ENCODE data around the gene MAGI2. TPM values are rescaled to one million over a fixed set of nuclear protein-coding genes. Genes with fewer than 3 reads are reported as not detected.
"Not testable (repeated sequence)": the region's sequence is repeated elsewhere in the genome, so short reads cannot be mapped to it uniquely, and the experiment has no call there.

The MAGI2 gene
- total and polyA plus RNA-seq, 2 experiments from 2014 or later: 3.5 to 4.1 TPM

- Histone ChIP-seq H3K4me1 (ENCODE audit: insufficient read depth) (0 out of 2 replicates have a peak, but pooled peaks cover 3% of the 10 kb centered on the region), H3K4me2 (ENCODE audit: unreplicated experiment) (no peak overlapping the region)
- WGBS, 2 experiments (ENCODE audit: low coverage in 1 of 2, low lambda C conversion rate in 2 of 2, missing lambda C conversion rate in 2 of 2): 72 to 76% methylated on average over 3 of the region's 3 CpGs
Measured at GRCh38 chr7:79035858-79036257, 417.6 kb downstream of the MAGI2 start.

GRCh38 chr7:79034730-79035129, 418.7 kb downstream of the MAGI2 start:
- no peak for TF ChIP-seq EZH2phosphoT487 (IDR thresholded peaks at IDR 0.05; ENCODE audit: insufficient read depth, low read depth)
- no peak for TF ChIP-seq EZH2 (IDR thresholded peaks at IDR 0.05; ENCODE audit: insufficient read depth, poor library complexity, severe bottlenecking)
- H3K4me2 ChIP-seq (ENCODE audit: unreplicated experiment): no peak overlapping the region
- H2AFZ ChIP-seq: no peak overlapping the region
- H3K9me3 ChIP-seq (ENCODE audit: low read depth): no peaks in the 10 kb centered on the region
- H3K9ac ChIP-seq: no peak overlapping the region
- H3K27me3 ChIP-seq (replicated peaks; ENCODE audit: insufficient read depth): no peaks in the 10 kb centered on the region
- H3K27ac ChIP-seq: no peak overlapping the region
- H3K9me2 ChIP-seq (ENCODE audit: insufficient read depth): no peaks in the 10 kb centered on the region
- H3K4me3 ChIP-seq: no peak overlapping the region
- no peaks in the 10 kb centered on the region for H3F3A ChIP-seq (ENCODE audit: insufficient read depth)
- H4K20me1 ChIP-seq (ENCODE audit: insufficient read depth): no peaks in the 10 kb centered on the region
- WGBS, 2 experiments (ENCODE audit: low coverage in 1 of 2, low lambda C conversion rate in 2 of 2, missing lambda C conversion rate in 2 of 2): 55 to 58% methylated on average over 5 of the region's 5 CpGs
- 0 out of 2 replicates have a peak, but pooled peaks cover 3% of the 10 kb centered on the region for H3K4me1 ChIP-seq (ENCODE audit: insufficient read depth)
- DNase-seq: no peak
- H3K79me2 ChIP-seq (ENCODE audit: insufficient read depth): no peaks in the 10 kb centered on the region
- in situ Hi-C loops (cut with MboI): no loop called here
- no peaks in the 10 kb centered on the region for H3K36me3 ChIP-seq (ENCODE audit: low read depth)

More at GRCh38 chr7:79035858-79036257, 417.6 kb downstream of the MAGI2 start:
- no peaks in the 10 kb centered on the region for H4K20me1 ChIP-seq (ENCODE audit: insufficient read depth)
- no peak overlapping the region for H3K27ac ChIP-seq
- H2AFZ ChIP-seq: no peak overlapping the region
- DNase-seq: no peak
- no peaks in the 10 kb centered on the region for H3K9me3 ChIP-seq (ENCODE audit: low read depth)
- H3K4me3 ChIP-seq: no peak overlapping the region
- H3K36me3 ChIP-seq (ENCODE audit: low read depth): no peaks in the 10 kb centered on the region
- no peaks in the 10 kb centered on the region for H3F3A ChIP-seq (ENCODE audit: insufficient read depth)
- in situ Hi-C loops (cut with MboI): no loop called here
- no peaks in the 10 kb centered on the region for H3K9me2 ChIP-seq (ENCODE audit: insufficient read depth)
- no peak overlapping the region for H3K9ac ChIP-seq
- H3K27me3 ChIP-seq (replicated peaks; ENCODE audit: insufficient read depth): no peaks in the 10 kb centered on the region
- no peaks in the 10 kb centered on the region for H3K79me2 ChIP-seq (ENCODE audit: insufficient read depth)
- TF ChIP-seq EZH2 (IDR thresholded peaks at IDR 0.05; ENCODE audit: insufficient read depth, poor library complexity, severe bottlenecking): no peak

GRCh38 chr7:79019711-79020110, 433.8 kb downstream of the MAGI2 start:
- H3F3A ChIP-seq (ENCODE audit: insufficient read depth); H3K36me3 ChIP-seq (ENCODE audit: low read depth); DNase-seq; H2AFZ ChIP-seq; H3K79me2 ChIP-seq (ENCODE audit: insufficient read depth); H4K20me1 ChIP-seq (ENCODE audit: insufficient read depth); H3K27me3 ChIP-seq (replicated peaks; ENCODE audit: insufficient read depth); H3K9ac ChIP-seq; H3K4me1 ChIP-seq (ENCODE audit: insufficient read depth); H3K9me2 ChIP-seq (ENCODE audit: insufficient read depth); H3K4me3 ChIP-seq; in situ Hi-C loops (cut with MboI); H3K9me3 ChIP-seq (ENCODE audit: low read depth); H3K4me2 ChIP-seq (ENCODE audit: unreplicated experiment); H3K27ac ChIP-seq: not testable (repeated sequence)
- 79 to 81% methylated on average over 2 of the region's 2 CpGs for WGBS, 2 experiments (ENCODE audit: low coverage in 1 of 2, low lambda C conversion rate in 2 of 2, missing lambda C conversion rate in 2 of 2)

- Histone ChIP-seq H3K4me1 (ENCODE audit: insufficient read depth) (no peaks in the 10 kb centered on the region), H3K36me3 (ENCODE audit: low read depth) (no peaks in the 10 kb centered on the region), H3K9me3 (ENCODE audit: low read depth) (no peaks in the 10 kb centered on the region), H3K9ac (no peak overlapping the region), H2AFZ (no peak overlapping the region), H3K9me2 (ENCODE audit: insufficient read depth) (no peaks in the 10 kb centered on the region), H3F3A (ENCODE audit: insufficient read depth) (no peaks in the 10 kb centered on the region), H3K4me2 (ENCODE audit: unreplicated experiment) (no peak overlapping the region), H3K27ac (no peak overlapping the region), H3K27me3 (replicated peaks; ENCODE audit: insufficient read depth) (no peaks in the 10 kb centered on the region), H3K79me2 (ENCODE audit: insufficient read depth) (no peaks in the 10 kb centered on the region), H3K4me3 (no peak overlapping the region), H4K20me1 (ENCODE audit: insufficient read depth) (no peaks in the 10 kb centered on the region)
- no peak for TF ChIP-seq EZH2phosphoT487 (IDR thresholded peaks at IDR 0.05; ENCODE audit: insufficient read depth, low read depth)
- TF ChIP-seq EZH2 (IDR thresholded peaks at IDR 0.05; ENCODE audit: insufficient read depth, poor library complexity, severe bottlenecking): no peak
- 94 to 98% methylated on average over 2 of the region's 2 CpGs for WGBS, 2 experiments (ENCODE audit: low coverage in 1 of 2, low lambda C conversion rate in 2 of 2, missing lambda C conversion rate in 2 of 2)
- in situ Hi-C loops (cut with MboI): no loop called here
- DNase-seq: no peak
Measured at GRCh38 chr7:79011921-79012320, 441.5 kb downstream of the MAGI2 start.

- Histone ChIP-seq H3K4me1 (ENCODE audit: insufficient read depth) (no peaks in the 10 kb centered on the region), H3K4me2 (ENCODE audit: unreplicated experiment) (no peak overlapping the region)
- no peak for DNase-seq
Measured at GRCh38 chr7:79009647-79010046, 443.8 kb downstream of the MAGI2 start.

More at GRCh38 chr7:79009647-79010046, 443.8 kb downstream of the MAGI2 start:
- Histone ChIP-seq H3K9me3 (ENCODE audit: low read depth) (no peaks in the 10 kb centered on the region), H3F3A (ENCODE audit: insufficient read depth) (no peaks in the 10 kb centered on the region), H3K9ac (no peak overlapping the region), H3K27me3 (replicated peaks; ENCODE audit: insufficient read depth) (no peaks in the 10 kb centered on the region), H3K36me3 (ENCODE audit: low read depth) (no peaks in the 10 kb centered on the region), H4K20me1 (ENCODE audit: insufficient read depth) (no peaks in the 10 kb centered on the region), H2AFZ (no peak overlapping the region), H3K79me2 (ENCODE audit: insufficient read depth) (no peaks in the 10 kb centered on the region), H3K27ac (no peak overlapping the region), H3K4me3 (no peak overlapping the region), H3K9me2 (ENCODE audit: insufficient read depth) (no peaks in the 10 kb centered on the region)
- no peak for TF ChIP-seq EZH2phosphoT487 (IDR thresholded peaks at IDR 0.05; ENCODE audit: insufficient read depth, low read depth)
- TF ChIP-seq EZH2 (IDR thresholded peaks at IDR 0.05; ENCODE audit: insufficient read depth, poor library complexity, severe bottlenecking): no peak
- in situ Hi-C loops (cut with MboI): no loop called here
